ENCODE results near the gene NATD1. TPM values are rescaled to one million over a fixed set of nuclear protein-coding genes. Genes with fewer than 3 reads are reported as not detected.

The NATD1 gene
- total and polyA plus RNA-seq, 10 of the 15 experiments (the other 5 are each of a cell fraction or from before 2014, with no cell fraction given): 0.02 to 0.33 (median 0.15) TPM

DNA sequence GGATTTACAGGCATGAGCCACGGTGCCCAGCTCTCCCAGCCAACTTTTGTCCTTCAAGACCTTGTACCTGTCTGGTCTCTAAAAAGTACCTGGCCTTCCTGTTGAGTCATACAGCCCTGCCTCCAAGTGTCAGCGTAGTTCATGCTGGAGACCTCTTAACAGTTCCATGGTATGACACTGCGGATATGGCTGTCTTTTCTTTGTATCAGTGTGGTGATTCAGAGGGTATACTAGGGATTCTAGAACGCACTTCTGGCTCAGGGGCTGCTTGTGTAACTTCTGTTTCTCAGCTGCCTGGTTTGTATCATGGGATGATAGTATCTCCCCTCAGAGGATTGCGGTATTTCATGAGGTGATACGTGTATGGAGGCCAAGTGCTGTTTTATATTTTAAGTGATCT is 37.3 kb downstream of the NATD1 start:
- Histone ChIP-seq H3K4me3 (no peak overlapping the region), H3K9me3 (replicated peaks; ENCODE audit: control insufficient read depth, insufficient read depth, low read length) (no peaks in the 10 kb centered on the region), H3K4me2 (ENCODE audit: control insufficient read depth, insufficient read depth) (peak overlapping the region; percentile 91), H3K4me1 (ENCODE audit: control insufficient read depth, insufficient read depth, low read length) (peaks cover 9% of the 10 kb centered on the region; the same call in 1 of the 2 replicates), H3K27me3 (replicated peaks in 1 of 2; ENCODE audit: control insufficient read depth in 2 of 2, insufficient read depth in 2 of 2, low read length in 1 of 2) (no peaks in the 10 kb centered on the region), H2AFZ (ENCODE audit: control insufficient read depth, low read depth, low read length) (no peak overlapping the region), H3K36me3 (ENCODE audit: control insufficient read depth in 2 of 2, insufficient read depth in 2 of 2, low read length in 1 of 2) (no peaks in the 10 kb centered on the region; a peak in 1 of 4 replicates), H4K20me1 (ENCODE audit: control insufficient read depth, insufficient read depth) (no peaks in the 10 kb centered on the region), H3K79me2 (ENCODE audit: control insufficient read depth, insufficient read depth, low read length) (peaks cover 46% of the 10 kb centered on the region), H3K27ac (ENCODE audit: control insufficient read depth, insufficient read depth) (no peak overlapping the region), H3K9ac (ENCODE audit: control insufficient read depth, insufficient read depth, low read length) (no peak overlapping the region)
- WGBS (ENCODE audit: insufficient coverage, insufficient replicate concordance, low lambda C conversion rate, missing lambda C conversion rate): 77% methylated on average over 6 of the region's 6 CpGs
- ChIA-PET RAD21 (ENCODE audit: unreplicated experiment) (no interaction called here), CTCF (interaction anchor here (0.8 to 1.7 kb wide), 3 partner anchors 24 to 96 kb away, joined by 3 to 5 read pairs (median 3); no protein-coding TSS in a partner anchor), SMC1A (ENCODE audit: uncharacterized antibody, unreplicated experiment) (interaction anchor here (0.6 to 1.6 kb wide), 3 partner anchors 84 to 410 kb away, joined by 3 to 6 read pairs (median 5); no protein-coding TSS in a partner anchor), POLR2A (no interaction called here)
- intact Hi-C loops (cut with micrococcal nuclease; ENCODE audit: unreplicated experiment): loop anchor here (2.0 kb wide), 1 partner anchor 89 kb away; the partner anchor contains the start of gene DHRS7B
- BruUV-seq (replicated peaks): no TSS peak
- no peak for ATAC-seq
- in situ Hi-C loops (cut with MboI): loop anchor here (5.0 kb wide), 1 partner anchor 101 kb away; no protein-coding TSS in a partner anchor
- FAIRE-seq: no peak
- no peak for TF ChIP-seq SP1 (IDR thresholded peaks at IDR 0.05; ENCODE audit: low read depth, low read length)
- no peak for TF ChIP-seq NR2C1 (IDR thresholded peaks at IDR 0.05)
- no peak for TF ChIP-seq PML (IDR thresholded peaks at IDR 0.05; ENCODE audit: low read length)
- TF ChIP-seq, protein P1, sequence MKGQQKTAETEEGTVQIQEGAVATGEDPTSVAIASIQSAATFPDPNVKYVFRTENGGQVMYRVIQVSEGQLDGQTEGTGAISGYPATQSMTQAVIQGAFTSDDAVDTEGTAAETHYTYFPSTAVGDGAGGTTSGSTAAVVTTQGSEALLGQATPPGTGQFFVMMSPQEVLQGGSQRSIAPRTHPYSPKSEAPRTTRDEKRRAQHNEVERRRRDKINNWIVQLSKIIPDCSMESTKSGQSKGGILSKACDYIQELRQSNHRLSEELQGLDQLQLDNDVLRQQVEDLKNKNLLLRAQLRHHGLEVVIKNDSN (IDR thresholded peaks at IDR 0.05; ENCODE audit: borderline replicate concordance, extremely low read length, insufficient read depth, low read depth, low read length): no peak
- no peak for TF ChIP-seq FOXM1 (IDR thresholded peaks at IDR 0.05; ENCODE audit: low read depth, low read length)
- TF ChIP-seq ZNF622 (IDR thresholded peaks at IDR 0.05): no peak
- TF ChIP-seq TCF7 (IDR thresholded peaks at IDR 0.05; ENCODE audit: borderline replicate concordance): no peak
- TF ChIP-seq ZZZ3 (IDR thresholded peaks at IDR 0.05; ENCODE audit: control insufficient read depth, insufficient read length, low read depth): no peak
- no peak for TF ChIP-seq WRNIP1 (IDR thresholded peaks at IDR 0.05; ENCODE audit: borderline replicate concordance, low read depth, low read length)
- no peak for TF ChIP-seq POLR2AphosphoS5 (IDR thresholded peaks at IDR 0.05; ENCODE audit: low read length)
- no peak for TF ChIP-seq MEF2B (IDR thresholded peaks at IDR 0.05; ENCODE audit: partially characterized antibody, poor library complexity, severe bottlenecking)
- no peak for TF ChIP-seq CHD4 (IDR thresholded peaks at IDR 0.05)
- no peak for TF ChIP-seq BHLHE40 (IDR thresholded peaks at IDR 0.05; ENCODE audit: borderline replicate concordance in 1 of 2, low read depth in 2 of 2, low read length in 1 of 2)
- TF ChIP-seq NBN (IDR thresholded peaks at IDR 0.05): no peak
- no peak for TF ChIP-seq BCL11A (IDR thresholded peaks at IDR 0.05; ENCODE audit: low read depth, low read length)
- no peak for TF ChIP-seq CEBPB (IDR thresholded peaks at IDR 0.05; ENCODE audit: borderline replicate concordance in 1 of 2, low read depth in 2 of 2, low read length in 2 of 2)
- TF ChIP-seq, protein P2, sequence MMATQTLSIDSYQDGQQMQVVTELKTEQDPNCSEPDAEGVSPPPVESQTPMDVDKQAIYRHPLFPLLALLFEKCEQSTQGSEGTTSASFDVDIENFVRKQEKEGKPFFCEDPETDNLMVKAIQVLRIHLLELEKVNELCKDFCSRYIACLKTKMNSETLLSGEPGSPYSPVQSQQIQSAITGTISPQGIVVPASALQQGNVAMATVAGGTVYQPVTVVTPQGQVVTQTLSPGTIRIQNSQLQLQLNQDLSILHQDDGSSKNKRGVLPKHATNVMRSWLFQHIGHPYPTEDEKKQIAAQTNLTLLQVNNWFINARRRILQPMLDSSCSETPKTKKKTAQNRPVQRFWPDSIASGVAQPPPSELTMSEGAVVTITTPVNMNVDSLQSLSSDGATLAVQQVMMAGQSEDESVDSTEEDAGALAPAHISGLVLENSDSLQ (IDR thresholded peaks at IDR 0.05): no peak
- TF ChIP-seq, protein P3, sequence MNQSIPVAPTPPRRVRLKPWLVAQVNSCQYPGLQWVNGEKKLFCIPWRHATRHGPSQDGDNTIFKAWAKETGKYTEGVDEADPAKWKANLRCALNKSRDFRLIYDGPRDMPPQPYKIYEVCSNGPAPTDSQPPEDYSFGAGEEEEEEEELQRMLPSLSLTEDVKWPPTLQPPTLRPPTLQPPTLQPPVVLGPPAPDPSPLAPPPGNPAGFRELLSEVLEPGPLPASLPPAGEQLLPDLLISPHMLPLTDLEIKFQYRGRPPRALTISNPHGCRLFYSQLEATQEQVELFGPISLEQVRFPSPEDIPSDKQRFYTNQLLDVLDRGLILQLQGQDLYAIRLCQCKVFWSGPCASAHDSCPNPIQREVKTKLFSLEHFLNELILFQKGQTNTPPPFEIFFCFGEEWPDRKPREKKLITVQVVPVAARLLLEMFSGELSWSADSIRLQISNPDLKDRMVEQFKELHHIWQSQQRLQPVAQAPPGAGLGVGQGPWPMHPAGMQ (IDR thresholded peaks at IDR 0.05; ENCODE audit: borderline replicate concordance): no peak
- TF ChIP-seq NFIC (IDR thresholded peaks at IDR 0.05; ENCODE audit: low read depth, low read length): no peak
- no peak for TF ChIP-seq SIX5 (IDR thresholded peaks at IDR 0.05; ENCODE audit: low read depth, low read length, severe bottlenecking)
- DNase-seq (ENCODE audit: low read depth, low spot score): no peak
